Activated naive CD4-positive, alpha-beta T cell treated with anti-CD3 and anti-CD28 coated beads, Interleukin-2, amount 50 U/mL, for 24 hours (primary cell): ENCODE data around the gene PRSS50.

ENCODE experiments used
- H3K27ac Mint-ChIP-seq: one replicate; pipeline ENCODE4 v1.8.0; 2021; ENCODE audit warnings: mild to moderate bottlenecking, mixed read lengths
- H3K27me3 Mint-ChIP-seq: one replicate; pipeline ENCODE4 v1.8.0; 2021; ENCODE audit warnings: mixed read lengths
- H3K36me3 Mint-ChIP-seq: one replicate; pipeline ENCODE4 v1.8.0; 2021; ENCODE audit warnings: mixed read lengths
- H3K4me1 Mint-ChIP-seq: one replicate; pipeline ENCODE4 v1.8.0; 2021; ENCODE audit warnings: mixed read lengths
- H3K4me3 Mint-ChIP-seq: one replicate; pipeline ENCODE4 v1.8.0; 2021; ENCODE audit warnings: mild to moderate bottlenecking, mixed read lengths
- H3K9me3 Mint-ChIP-seq: one replicate; pipeline ENCODE4 v1.8.0; 2021; ENCODE audit warnings: mixed read lengths

Gene PRSS50

GRCh38 chr3:46736006-46736872 lies 18.6 kb upstream of the PRSS50 start:
- Mint-ChIP-seq H3K4me3 (no peak overlapping the region), H3K36me3 (no peaks in the 10 kb centered on the region), H3K27ac (no peak overlapping the region), H3K27me3 (peaks cover 2% of the 10 kb centered on the region), H3K4me1 (no peaks in the 10 kb centered on the region), H3K9me3 (no peaks in the 10 kb centered on the region)

GRCh38 chr3:46734773-46735172 lies 17.1 kb upstream of the PRSS50 start:
- no peak overlapping the region for H3K4me3 Mint-ChIP-seq
- H3K36me3 Mint-ChIP-seq: no peaks in the 10 kb centered on the region
- H3K27me3 Mint-ChIP-seq: peaks cover 2% of the 10 kb centered on the region
- no peak overlapping the region for H3K27ac Mint-ChIP-seq
- H3K4me1 Mint-ChIP-seq: no peaks in the 10 kb centered on the region
- no peaks in the 10 kb centered on the region for H3K9me3 Mint-ChIP-seq

DNA sequence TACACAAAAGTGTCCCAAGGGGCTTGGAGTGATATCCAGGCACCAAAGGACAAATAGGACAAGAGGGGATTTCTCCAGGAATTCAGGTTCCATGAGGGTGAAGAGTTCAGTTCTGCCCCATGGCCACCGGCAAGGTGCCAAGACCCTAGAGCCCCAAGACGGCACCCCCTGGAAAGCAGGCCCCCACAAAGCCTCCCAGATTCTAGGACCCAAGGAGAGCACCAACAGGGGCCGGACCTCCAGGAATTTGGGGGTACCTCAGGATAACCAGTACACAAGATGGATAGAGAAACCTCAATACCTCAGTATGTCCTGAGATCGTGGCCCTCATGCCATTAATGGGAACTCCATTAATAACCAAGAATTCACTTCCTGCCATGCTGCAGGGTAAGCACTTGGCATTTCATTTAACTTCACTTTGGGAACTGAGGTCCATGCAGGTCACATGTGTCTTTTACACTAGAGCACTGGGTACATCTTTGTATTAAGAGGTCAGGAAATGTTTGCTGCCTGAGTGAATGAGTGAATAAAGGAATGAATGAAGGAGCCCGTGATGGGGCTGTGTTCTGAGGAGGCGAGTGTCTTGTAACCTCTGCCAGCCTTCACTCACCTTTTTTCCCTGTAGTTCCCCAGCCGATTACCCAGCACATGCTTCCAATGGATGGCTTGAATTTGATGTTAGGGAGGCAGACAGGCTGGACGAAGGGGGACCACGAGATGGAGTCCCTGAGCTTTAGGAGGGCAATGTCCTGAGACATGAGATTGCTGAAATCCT lies 15.5 kb upstream of the PRSS50 start:
- no peaks in the 10 kb centered on the region for H3K36me3 Mint-ChIP-seq
- H3K4me1 Mint-ChIP-seq: no peaks in the 10 kb centered on the region
- H3K4me3 Mint-ChIP-seq: no peak overlapping the region
- peak overlapping the region; percentile 4 for H3K27ac Mint-ChIP-seq
- H3K27me3 Mint-ChIP-seq: peaks cover 2% of the 10 kb centered on the region
- H3K9me3 Mint-ChIP-seq: no peaks in the 10 kb centered on the region

GRCh38 chr3:46731795-46732194 lies 14.1 kb upstream of the PRSS50 start:
- peaks cover under 1% of the 10 kb centered on the region for H3K27me3 Mint-ChIP-seq
- no peak overlapping the region for H3K27ac Mint-ChIP-seq
- H3K4me1 Mint-ChIP-seq: no peaks in the 10 kb centered on the region
- H3K9me3 Mint-ChIP-seq: no peaks in the 10 kb centered on the region
- no peaks in the 10 kb centered on the region for H3K36me3 Mint-ChIP-seq
- no peak overlapping the region for H3K4me3 Mint-ChIP-seq

GRCh38 chr3:46730819-46731218 lies 13.2 kb upstream of the PRSS50 start:
- H3K27me3 Mint-ChIP-seq: peaks cover 4% of the 10 kb centered on the region
- H3K36me3 Mint-ChIP-seq: no peaks in the 10 kb centered on the region
- no peak overlapping the region for H3K27ac Mint-ChIP-seq
- H3K9me3 Mint-ChIP-seq: no peaks in the 10 kb centered on the region
- no peak overlapping the region for H3K4me3 Mint-ChIP-seq
- no peaks in the 10 kb centered on the region for H3K4me1 Mint-ChIP-seq

GRCh38 chr3:46729038-46729437 lies 11.4 kb upstream of the PRSS50 start:
- Mint-ChIP-seq H3K4me3 (no peak overlapping the region), H3K36me3 (no peaks in the 10 kb centered on the region), H3K27ac (no peak overlapping the region), H3K27me3 (peaks cover 4% of the 10 kb centered on the region), H3K4me1 (no peaks in the 10 kb centered on the region), H3K9me3 (no peaks in the 10 kb centered on the region)

DNA sequence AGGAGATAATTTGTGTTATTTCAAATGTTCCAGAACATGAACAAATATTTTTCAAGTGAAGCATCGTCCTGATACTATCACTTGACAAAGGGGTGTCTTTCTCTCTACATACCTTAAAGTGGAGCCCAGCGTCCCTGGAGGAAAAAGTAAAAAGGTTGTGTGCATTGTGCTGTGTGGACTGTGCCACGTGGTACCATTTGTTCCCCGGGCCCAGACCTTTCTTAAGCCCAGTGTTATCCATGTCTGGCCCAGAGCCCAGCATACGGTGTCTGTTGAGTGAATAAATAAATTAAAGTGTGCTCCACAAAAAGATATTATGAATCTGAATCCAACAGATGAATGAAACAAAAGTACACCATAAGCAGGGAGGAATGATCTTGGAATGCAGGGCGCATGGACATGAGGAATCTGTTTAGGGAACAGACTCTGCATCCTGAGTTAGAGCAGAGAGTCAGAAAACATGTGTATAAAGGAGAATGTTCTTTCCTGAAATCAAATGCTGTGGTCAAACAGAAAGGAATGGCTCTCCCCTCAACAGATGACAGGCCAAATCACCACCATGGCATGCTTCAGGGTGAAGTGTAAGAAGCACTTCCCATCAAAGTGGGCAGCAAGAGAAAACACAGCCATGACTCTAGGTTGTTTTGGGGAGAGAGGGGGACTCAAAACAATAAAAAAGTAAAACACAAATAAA lies 8.1 kb upstream of the PRSS50 start:
- Mint-ChIP-seq H3K27ac (no peak overlapping the region), H3K4me3 (no peak overlapping the region), H3K9me3 (no peaks in the 10 kb centered on the region), H3K36me3 (no peaks in the 10 kb centered on the region), H3K27me3 (peaks cover 8% of the 10 kb centered on the region), H3K4me1 (no peaks in the 10 kb centered on the region)

GRCh38 chr3:46724424-46724823 lies 6.8 kb upstream of the PRSS50 start:
- Mint-ChIP-seq H3K27ac (no peak overlapping the region), H3K36me3 (no peaks in the 10 kb centered on the region), H3K4me3 (no peak overlapping the region), H3K27me3 (peaks cover 8% of the 10 kb centered on the region), H3K9me3 (no peaks in the 10 kb centered on the region), H3K4me1 (no peaks in the 10 kb centered on the region)

DNA sequence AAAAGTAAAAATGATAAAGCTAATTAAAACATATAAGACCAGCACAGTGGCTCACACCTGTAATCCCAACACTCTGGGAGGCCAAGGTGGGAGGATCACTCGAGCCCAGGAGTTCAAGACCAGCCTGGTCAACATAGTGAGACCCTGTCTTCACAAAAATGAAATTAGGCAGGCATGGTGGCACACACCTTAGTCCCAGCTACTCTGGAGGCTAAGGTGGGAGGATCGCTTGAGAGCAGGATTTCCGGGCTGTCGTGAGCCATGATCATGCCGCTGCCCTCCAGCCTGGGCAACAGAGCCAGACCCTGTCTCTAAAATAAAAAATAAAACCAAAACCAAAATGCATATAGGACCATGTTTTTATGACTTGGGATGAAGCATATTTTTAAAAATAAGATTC lies 4.8 kb upstream of the PRSS50 start:
- Mint-ChIP-seq H3K27me3 (peaks cover 11% of the 10 kb centered on the region), H3K4me3 (no peak overlapping the region), H3K9me3 (no peaks in the 10 kb centered on the region), H3K36me3 (no peaks in the 10 kb centered on the region), H3K27ac (no peak overlapping the region), H3K4me1 (no peaks in the 10 kb centered on the region)

DNA sequence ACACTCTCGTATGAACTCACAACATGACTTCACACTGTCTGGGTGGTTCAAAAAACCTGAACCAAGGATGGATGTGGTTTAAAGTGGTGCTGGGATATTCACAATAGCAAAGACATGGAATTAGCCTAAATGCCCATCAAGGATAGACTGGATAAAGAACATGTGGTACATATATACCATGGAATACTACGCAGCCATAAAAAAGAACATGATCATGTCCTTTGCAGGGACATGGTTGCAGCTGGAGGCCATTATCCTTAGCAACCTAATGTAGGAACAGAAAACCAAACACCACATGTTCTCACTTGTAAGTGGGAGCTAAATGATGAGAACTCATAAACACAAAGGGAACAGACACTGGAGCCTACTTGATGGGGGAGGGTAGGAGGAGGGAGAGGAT lies 3.3 kb upstream of the PRSS50 start:
- no peaks in the 10 kb centered on the region for H3K4me1 Mint-ChIP-seq
- no peak overlapping the region for H3K27ac Mint-ChIP-seq
- H3K27me3 Mint-ChIP-seq: peaks cover 7% of the 10 kb centered on the region
- no peak overlapping the region for H3K4me3 Mint-ChIP-seq
- no peaks in the 10 kb centered on the region for H3K9me3 Mint-ChIP-seq
- no peaks in the 10 kb centered on the region for H3K36me3 Mint-ChIP-seq

DNA sequence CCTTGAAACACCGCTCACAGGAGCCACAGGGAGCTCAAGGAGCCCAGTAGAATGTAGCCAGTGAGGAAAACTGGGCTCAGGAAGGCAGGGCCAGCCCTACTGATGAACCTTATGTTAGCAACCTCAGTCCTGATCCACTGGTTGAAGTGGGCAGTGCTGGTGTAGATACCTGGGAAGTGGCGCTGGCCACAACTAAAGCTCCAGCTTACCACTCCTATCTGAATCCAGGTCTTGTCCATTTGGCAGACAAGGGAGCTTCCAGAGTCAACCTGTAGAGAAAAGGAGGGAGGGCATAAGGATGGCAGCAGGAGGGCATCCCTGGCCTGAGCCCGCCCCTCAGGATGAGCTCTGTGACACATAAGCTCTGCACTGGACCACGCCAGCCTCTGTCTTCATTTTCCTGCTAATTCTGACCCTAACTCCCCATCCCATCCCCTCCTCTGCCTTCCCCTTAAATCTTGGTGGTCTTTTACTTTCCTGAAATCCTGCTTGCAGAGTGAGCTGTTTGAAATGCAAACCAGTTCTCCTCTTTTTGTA lies 2.1 kb upstream of the PRSS50 start:
- H3K4me1 Mint-ChIP-seq: no peaks in the 10 kb centered on the region
- H3K9me3 Mint-ChIP-seq: no peaks in the 10 kb centered on the region
- H3K4me3 Mint-ChIP-seq: no peak overlapping the region
- peaks cover 7% of the 10 kb centered on the region for H3K27me3 Mint-ChIP-seq
- H3K27ac Mint-ChIP-seq: no peak overlapping the region
- no peaks in the 10 kb centered on the region for H3K36me3 Mint-ChIP-seq

GRCh38 chr3:46719044-46719565 lies 1.4 kb upstream of the PRSS50 start:
- H3K27me3 Mint-ChIP-seq: peaks cover 7% of the 10 kb centered on the region
- H3K4me1 Mint-ChIP-seq: no peaks in the 10 kb centered on the region
- no peak overlapping the region for H3K4me3 Mint-ChIP-seq
- H3K27ac Mint-ChIP-seq: no peak overlapping the region
- H3K36me3 Mint-ChIP-seq: no peaks in the 10 kb centered on the region
- H3K9me3 Mint-ChIP-seq: no peaks in the 10 kb centered on the region

DNA sequence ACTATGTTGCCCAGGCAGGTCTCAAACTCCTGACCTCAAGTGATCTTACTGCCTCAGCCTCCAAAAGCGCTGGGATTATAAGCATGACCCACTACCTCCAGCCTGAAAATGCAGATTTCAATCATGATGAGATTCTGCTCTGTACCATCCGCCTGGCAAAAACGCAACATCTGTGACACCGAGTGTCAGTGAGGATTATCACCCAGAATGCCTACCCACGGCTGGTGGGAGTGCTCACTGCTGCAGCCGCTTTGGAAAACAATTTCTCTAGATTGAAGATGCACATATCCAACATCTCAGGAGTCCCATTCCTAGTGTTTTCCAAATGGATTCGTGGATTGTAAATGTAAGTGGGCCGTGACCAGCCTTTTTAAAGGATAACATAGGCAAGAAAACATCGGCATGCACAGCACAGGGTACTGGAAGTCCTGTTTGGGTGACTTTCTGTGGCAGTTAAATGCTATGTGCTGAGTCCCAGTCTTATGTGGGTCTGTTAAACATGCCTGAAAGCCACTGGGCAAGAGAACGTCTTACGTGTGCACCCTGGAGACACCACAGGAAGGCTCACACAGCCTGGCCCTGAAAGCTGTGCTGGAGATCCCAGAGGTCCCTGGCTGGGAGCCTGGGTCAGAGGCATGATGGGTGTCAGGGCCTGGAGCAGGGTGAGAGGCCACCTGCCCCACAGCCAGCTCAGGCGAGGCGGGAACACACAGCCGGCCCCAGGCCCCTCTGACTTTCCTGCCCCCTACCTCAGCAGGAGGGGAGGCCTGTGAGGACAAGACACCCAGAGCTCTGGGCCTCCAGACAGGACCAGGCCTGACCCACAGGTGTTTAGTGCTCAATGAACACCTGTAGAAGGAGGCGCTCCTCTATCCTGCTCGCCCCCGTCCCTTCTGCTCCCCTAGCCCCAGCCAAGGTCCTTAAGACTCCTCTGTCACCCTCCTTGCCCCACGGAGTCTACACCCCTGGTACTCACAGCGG lies 918 bp downstream of the PRSS50 start:
- no peaks in the 10 kb centered on the region for H3K9me3 Mint-ChIP-seq
- no peaks in the 10 kb centered on the region for H3K4me1 Mint-ChIP-seq
- H3K27ac Mint-ChIP-seq: no peak overlapping the region
- H3K36me3 Mint-ChIP-seq: no peaks in the 10 kb centered on the region
- H3K27me3 Mint-ChIP-seq: peaks cover 7% of the 10 kb centered on the region
- no peak overlapping the region for H3K4me3 Mint-ChIP-seq

DNA sequence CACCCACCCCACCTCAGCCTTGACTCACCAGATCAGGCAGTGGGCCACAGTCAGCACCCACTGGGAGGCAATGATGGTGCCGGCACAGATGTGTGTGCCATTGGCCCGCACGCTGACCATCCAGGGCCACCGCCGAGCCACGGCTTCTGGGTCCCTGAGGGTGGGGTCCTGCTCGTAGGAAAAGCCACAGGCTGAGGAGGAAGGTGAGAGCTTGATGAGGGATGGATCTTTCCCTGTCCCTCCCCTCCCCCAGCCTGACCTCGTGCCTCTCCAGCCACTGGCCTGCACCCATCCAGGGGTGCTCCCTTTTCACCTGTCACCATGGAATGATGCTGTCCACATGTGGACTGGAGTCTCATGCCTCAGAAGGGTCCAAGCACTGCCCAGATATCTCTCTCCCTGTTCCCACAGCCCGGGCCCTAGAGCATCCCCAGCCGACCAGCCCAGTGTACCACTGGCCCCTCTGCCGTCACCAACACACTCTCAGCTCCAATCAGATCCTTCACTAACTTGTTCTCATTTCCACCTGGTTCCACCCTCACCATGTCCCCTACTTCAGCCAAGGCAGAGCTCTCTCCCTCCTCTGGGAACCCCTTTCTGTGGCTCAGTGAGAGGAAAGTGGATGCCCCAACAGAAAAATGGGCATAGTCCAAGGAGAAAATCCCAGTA lies 2.0 kb downstream of the PRSS50 start:
- Mint-ChIP-seq H3K36me3 (no peaks in the 10 kb centered on the region), H3K9me3 (no peaks in the 10 kb centered on the region), H3K27me3 (peaks cover 3% of the 10 kb centered on the region), H3K4me3 (no peak overlapping the region), H3K4me1 (no peaks in the 10 kb centered on the region), H3K27ac (no peak overlapping the region)
